GM12864 (cell line): ENCODE measurements around the gene DIPK1A.

ENCODE experiments used
- DNase-seq: peaks from one replicate; pipeline ENCODE4 v3.0.0-alpha.2; 2011; ENCODE audit warnings: low read depth
- H3K4me3 ChIP-seq: 2 replicates; pipeline ENCODE4 v1.5.1; 2011; ENCODE audit warnings: mild to moderate bottlenecking, low read depth, low read length, control low read depth
- TF ChIP-seq, protein P1 (sequence below): IDR thresholded peaks from 2 replicates; pipeline ENCODE4 v1.5.1; 2011; ENCODE audit warnings: low read depth, mild to moderate bottlenecking, moderate library complexity, low read length, control low read depth, inconsistent platforms; ENCODE audit errors: missing control alignments

DIPK1A gene

DNA sequence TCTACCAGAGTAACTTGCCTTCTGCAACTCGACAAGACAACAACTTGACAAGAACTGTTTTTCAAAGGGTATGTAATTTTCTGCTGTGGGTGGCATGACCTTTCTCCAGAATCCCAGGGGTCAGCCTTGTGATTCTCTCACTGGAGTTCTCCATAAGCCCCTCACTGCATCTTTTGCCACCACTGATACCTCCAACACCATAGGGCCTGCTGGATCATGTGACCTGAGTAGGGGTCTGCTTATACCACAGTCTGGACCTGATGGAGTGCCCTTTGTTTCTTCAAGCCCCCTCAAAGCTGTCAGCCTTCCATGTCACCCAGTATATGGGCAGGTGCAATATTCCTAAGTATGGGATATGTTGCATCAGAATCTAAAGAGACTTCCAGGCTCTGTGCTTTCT is 31.6 kb upstream of the DIPK1A start:
- no peak overlapping the region for H3K4me3 ChIP-seq
- TF ChIP-seq, protein P1, sequence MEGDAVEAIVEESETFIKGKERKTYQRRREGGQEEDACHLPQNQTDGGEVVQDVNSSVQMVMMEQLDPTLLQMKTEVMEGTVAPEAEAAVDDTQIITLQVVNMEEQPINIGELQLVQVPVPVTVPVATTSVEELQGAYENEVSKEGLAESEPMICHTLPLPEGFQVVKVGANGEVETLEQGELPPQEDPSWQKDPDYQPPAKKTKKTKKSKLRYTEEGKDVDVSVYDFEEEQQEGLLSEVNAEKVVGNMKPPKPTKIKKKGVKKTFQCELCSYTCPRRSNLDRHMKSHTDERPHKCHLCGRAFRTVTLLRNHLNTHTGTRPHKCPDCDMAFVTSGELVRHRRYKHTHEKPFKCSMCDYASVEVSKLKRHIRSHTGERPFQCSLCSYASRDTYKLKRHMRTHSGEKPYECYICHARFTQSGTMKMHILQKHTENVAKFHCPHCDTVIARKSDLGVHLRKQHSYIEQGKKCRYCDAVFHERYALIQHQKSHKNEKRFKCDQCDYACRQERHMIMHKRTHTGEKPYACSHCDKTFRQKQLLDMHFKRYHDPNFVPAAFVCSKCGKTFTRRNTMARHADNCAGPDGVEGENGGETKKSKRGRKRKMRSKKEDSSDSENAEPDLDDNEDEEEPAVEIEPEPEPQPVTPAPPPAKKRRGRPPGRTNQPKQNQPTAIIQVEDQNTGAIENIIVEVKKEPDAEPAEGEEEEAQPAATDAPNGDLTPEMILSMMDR: no peak
- no peak for DNase-seq

DNA sequence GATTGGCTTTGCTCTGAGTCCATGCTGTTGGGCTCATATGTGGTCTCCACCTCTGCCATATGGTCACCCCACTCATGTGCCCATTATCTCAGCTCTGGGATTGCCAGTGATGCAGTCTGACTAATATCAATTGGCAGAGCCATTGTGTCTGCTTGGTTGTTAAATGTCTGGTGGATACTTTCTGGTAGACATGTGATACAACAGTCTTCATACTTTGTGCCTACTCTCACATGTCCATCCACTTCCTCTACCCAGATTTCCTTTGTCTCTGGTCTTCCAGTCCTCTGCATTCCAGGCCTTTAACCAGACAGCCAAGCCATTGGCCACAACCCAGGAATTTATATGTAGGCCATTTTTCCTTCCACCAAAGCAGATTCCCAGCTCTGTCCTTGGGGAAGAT is 30.8 kb upstream of the DIPK1A start:
- TF ChIP-seq, protein P1: no peak
- H3K4me3 ChIP-seq: no peak overlapping the region
- no peak for DNase-seq

DNA sequence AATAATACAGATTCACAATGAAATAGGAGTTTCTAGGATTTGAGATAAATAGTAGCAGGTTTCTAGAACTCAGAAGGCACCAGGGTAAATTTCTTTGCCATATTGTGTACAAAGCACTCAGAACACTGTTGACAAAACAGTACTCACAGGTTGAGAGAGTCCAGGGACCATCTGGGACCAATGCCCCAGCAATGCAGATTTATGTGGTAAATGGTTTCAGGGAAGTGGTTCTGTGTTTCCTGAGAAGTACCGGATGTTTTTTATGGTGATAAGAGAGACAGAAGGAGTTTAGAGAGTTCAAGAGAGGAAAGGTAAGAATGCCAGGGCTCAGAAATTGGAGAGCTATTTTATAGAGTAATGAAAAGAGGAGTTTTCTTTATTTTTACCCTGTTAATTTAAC is 29.6 kb upstream of the DIPK1A start:
- no peak overlapping the region for H3K4me3 ChIP-seq
- DNase-seq: no peak
- TF ChIP-seq, protein P1: no peak

DNA sequence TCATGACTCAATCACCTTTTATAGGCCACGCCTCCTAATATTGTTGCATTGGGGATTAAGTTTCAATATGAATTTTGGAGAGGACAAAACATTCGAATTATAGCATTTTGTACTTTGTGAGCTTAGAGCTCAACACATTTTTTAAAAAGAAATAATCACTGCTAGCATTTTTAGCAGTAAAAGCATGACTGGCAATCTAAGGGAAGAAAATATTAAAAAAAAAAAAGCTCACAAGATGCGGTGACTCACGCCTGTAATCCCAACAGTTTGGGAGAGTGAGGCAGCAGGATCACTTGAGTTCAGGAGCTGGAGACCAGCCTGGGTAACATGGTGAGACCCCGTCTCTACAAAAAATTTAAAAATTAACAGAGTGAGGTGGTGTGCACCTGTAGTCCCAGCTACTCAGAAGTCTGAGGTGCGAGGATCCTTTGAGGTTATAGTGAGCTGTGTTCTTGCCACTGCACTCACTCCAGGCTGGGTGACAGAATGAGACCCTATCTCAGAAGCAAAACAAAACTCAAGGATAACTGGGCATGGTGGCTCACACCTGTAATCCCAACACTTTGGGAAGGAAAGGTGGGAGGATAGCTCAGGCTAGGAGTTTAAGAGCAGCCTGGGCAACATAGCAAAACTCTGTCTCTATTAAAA is 28.8 kb upstream of the DIPK1A start:
- no peak for DNase-seq
- H3K4me3 ChIP-seq: no peak overlapping the region
- TF ChIP-seq, protein P1: no peak

DNA sequence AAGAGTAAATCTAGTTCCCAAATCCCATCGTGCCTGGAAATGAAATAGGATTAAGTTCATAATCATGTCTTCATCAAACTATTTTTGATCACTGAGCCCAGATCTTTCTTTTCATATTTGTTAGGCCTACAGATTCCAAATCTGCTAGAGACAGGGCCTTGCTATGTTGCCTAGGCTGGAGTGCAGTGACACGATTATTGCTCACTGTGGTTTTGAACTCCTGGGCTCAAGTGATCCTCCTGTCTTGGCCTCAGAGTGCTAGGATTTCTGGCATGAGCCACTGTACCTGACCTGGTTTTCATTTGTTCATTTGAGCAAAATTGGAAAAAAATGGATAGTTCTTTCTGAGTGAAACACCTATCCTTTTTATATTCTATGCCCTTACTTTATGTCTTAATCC is 28.0 kb upstream of the DIPK1A start:
- DNase-seq: no peak
- H3K4me3 ChIP-seq: no peak overlapping the region
- TF ChIP-seq, protein P1: no peak

DNA sequence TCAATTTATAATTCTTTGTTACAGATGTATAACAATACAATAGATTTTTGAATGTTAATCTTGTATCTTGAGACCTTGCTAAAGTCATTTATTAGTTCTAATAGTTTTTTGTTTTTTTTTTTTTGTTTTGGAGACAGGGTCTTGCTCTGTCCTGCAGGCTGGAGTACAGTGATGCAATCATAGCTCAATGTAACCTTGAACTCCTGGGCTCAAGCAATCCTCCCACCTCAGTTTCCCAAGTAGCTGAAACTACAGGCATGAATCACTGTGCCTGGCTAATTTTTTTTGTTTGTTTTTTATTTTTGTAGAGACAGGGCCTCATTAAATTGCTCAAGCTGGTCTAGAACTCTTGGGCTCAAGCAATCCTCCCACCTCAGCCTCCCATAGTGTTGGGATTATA is 26.2 kb upstream of the DIPK1A start:
- TF ChIP-seq, protein P1: no peak
- no peak for DNase-seq
- H3K4me3 ChIP-seq: no peak overlapping the region

DNA sequence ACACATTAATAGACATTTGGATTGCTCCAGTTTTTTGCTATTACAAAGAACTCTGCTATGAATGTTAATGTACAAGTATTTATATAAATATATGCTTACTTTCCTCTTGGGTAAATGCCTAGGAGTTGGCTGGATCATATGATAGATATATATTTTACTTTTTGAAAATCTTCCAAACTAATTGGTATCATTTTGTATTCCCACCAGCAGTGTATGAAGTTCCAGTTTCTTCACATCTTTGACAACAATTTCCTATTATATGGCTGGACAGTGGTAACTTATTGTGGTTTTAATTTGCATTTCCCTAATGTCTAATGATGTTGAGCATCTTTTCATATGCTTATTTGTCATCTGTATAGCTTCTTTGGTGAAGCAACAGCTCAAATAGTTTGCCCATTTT is 23.8 kb upstream of the DIPK1A start:
- DNase-seq: no peak
- TF ChIP-seq, protein P1: no peak
- no peak overlapping the region for H3K4me3 ChIP-seq
